COLO829 (cell line): Measurements from ENCODE around the gene CFD.
"Not testable (repeated sequence)": the region's sequence is repeated elsewhere in the genome, so short reads cannot be mapped to it uniquely, and the experiment has no call there.

ENCODE experiments used
- DNase-seq: peaks from one replicate; pipeline ENCODE4 v3.0.0; 2012; ENCODE audit warnings: low spot score

The CFD gene

GRCh38 chr19:888581-889385, 29.3 kb downstream of the CFD start:
- DNase-seq, result no peak

DNA sequence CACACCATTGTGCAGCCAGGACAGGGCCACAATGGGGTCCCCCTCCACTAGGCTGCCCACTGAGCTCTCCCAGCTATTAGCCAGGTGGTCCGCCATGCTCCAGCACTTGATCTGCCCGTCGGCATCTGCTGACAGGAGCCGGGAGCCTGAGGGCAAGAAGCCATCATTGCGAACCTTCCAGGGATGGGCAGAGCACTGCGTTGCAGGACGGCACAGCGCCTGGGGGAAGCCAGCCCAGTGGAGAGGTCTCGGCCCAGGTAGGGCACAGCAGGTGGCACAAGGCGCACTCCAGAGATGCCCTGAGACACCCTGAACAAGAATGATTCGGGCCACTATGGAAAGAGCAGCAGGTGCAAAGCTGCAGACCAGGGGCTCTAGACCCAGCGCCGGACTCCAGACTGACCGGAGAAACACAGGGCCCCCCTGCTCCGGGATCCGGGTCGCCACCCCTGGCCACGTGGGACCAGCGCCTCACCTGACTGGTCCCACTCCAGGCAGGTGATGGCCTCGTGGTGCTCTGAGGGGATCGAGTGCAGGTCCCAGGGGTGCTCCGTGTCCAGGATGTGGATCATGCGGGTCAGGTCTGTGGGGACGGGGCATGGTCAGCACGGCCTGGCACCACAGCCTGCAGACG, 30.3 kb downstream of the CFD start:
- no peak for DNase-seq

DNA sequence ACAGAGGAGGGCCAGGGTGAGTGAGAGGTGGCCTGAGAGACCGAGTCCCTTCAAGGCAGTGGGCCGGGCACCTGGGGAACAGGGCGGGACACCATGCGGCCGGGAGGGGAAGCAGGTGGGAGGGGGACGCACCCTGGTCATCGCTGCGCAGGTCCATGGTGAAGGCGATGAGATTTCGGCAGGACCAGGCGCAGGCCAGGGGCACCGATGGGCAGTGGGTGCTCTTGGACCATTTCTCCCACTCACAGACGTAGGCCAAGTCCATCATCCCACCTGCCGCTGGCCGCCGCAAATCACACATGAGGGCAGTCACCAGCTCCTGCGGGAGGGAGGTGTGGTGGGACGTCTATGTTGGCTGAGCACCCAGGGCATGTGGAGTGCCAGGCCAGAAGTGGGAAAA, 31.4 kb downstream of the CFD start:
- DNase-seq, result no peak

DNA sequence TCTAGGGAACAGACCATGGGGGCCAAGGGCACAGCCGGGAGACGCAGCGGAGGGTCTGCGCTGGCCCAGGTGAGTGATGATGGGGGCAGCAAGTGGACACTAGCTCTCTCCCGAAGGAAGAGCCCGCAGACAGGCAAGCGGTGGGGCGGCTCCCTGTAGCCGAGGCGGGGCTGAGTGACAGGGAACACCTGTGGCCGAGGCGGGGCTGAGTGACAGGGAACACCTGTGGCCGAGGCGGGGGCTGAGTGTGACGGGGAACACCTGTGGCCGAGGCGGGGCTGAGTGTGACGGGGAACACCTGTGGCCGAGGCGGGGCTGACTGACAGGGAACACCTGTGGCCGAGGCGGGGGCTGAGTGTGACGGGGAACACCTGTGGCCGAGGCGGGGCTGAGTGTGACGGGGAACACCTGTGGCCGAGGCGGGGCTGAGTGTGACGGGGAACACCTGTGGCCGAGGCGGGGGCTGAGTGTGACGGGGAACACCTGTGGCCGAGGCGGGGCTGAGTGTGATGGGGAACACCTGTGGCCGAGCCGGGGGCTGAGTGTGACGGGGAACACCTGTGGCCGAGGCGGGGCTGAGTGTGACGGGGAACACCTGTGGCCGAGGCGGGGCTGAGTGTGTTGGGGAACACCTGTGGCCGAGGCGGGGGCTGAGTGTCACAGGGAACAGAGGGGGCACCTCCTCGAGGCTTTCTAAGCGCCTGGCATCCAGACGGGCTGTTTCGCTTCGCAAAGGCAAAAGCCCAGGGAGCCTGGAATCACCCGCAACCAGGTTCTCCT, 32.1 kb downstream of the CFD start:
- not testable (repeated sequence) for DNase-seq

GRCh38 chr19:892243-892893, 32.9 kb downstream of the CFD start:
- DNase-seq, result no peak

DNA sequence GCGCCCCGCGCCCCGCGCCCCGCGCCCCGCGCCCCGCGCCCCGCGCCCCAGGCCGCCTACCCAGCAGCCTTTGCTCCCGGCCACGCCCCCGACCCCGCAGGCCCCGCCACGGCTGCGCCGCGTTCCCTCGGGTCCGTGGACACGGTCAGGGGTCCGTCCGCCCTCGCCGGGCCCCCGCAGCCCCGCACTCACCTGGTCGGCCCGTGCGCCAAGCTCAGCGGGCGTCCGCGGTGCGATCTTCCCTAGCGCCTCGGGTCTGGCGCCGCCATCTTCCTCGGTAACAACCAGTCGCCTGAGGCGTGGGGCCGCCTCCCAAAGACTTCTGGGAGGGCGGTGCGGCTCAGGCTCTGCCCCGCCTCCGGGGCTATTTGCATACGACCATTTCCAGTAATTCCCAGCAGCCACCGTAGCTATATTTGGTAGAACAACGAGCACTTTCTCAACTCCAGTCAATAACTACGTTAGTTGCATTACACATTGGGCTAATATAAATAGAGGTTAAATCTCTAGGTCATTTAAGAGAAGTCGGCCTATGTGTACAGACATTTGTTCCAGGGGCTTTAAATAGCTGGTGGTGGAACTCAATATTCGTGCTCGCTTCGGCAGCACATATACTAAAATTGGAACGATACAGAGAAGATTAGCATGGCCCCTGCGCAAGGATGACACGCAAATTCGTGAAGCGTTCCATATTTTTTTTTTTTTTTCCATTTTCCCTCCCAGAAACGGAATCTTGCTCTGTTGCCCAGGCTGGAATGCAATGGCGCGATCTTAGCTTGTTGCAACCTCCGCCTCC, 33.6 kb downstream of the CFD start, which contains the start of the genes MED16 and RNU6-9:
Gene MED16 (minus strand): TSS at position 294 of the 796 bp plus-strand sequence. CDS start 2,056 bp downstream, outside the sequence.
Gene RNU6-9 (plus strand): TSS at position 591 of the 796 bp plus-strand sequence.
- DNase-seq, result peak; percentile 99

DNA sequence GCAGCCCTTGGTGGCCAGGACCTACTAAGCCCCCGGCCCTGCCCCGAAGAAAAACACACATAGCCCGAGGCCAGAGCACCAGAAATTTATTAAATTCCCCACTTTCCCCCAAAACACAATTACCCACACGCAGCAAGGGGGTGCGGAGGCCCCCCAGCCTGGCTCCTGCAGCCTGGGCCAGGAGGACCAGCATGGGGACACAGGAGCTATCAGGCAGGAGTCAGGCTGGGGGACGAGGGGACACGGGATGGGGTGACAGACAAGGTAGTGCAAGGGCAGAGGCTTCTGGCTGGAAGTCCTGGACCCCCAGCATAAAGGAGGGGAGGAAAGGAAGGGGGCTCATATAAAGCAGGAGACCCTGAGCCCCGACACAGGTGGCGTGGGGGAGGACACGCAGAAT, 37.0 kb downstream of the CFD start:
- DNase-seq, result no peak

GRCh38 chr19:896999-897398, 37.5 kb downstream of the CFD start:
- DNase-seq, result no peak

- no peak for DNase-seq
Measured at GRCh38 chr19:897442-898039, 38.1 kb downstream of the CFD start.

DNA sequence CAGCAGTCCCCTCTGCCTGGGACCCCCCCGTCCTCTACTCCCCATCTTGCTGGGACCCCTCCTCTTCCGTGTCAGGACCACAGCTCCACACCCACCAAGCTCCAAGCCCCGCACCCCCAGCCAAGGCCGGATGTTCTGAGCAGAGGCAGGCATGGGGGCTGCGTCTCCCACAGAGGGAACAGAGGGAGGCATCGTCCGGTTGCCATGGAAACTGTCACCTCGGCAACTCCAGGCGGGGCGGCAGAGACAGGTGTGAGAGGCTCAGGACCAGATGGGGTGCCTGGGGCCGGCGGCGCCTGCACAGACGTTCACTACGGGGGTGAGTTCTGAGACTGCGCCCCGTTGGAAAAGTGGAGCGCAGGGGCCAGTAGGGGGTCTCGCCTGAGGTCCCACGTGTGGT, 39.2 kb downstream of the CFD start:
- DNase-seq, result no peak

DNA sequence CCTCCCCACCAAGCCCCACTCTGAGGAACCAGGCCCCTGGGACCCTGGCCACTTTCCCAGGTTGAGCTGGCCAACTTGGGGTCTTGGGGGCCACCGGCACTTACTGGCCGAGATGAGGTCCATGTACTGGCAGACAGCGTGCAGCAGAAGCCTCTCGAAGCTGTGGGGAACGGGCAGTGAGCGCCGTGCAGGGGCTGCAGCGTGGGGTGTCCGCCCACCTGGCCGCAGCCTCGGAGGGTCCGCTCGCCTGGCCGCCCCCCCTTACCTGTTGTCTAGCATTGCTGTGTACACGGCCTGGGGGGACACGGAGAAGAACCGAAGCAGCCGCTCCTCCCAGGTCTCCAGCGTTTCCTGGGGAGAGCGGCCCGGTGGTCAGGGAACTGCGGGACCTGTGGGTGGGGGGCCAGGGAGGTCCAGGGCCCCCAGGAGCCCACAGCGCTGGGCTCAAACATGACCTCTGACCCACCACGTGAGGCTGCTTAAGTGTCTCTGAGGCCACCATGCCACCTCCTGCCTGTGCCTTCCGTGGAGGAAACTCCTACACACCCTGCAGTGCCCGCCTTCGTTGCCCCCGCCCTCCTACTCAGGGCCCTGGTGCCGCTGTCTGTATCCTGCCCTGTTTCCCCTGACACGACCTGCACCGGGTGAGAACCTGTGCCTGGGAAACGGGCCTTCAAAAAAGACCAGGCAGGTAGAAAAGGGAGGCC, 40.0 kb downstream of the CFD start:
- no peak for DNase-seq

- DNase-seq, result no peak
Measured at GRCh38 chr19:900043-900301, 40.5 kb downstream of the CFD start.

- DNase-seq, result peak; percentile 65
Measured at GRCh38 chr19:900302-901111, 41.0 kb downstream of the CFD start.

DNA sequence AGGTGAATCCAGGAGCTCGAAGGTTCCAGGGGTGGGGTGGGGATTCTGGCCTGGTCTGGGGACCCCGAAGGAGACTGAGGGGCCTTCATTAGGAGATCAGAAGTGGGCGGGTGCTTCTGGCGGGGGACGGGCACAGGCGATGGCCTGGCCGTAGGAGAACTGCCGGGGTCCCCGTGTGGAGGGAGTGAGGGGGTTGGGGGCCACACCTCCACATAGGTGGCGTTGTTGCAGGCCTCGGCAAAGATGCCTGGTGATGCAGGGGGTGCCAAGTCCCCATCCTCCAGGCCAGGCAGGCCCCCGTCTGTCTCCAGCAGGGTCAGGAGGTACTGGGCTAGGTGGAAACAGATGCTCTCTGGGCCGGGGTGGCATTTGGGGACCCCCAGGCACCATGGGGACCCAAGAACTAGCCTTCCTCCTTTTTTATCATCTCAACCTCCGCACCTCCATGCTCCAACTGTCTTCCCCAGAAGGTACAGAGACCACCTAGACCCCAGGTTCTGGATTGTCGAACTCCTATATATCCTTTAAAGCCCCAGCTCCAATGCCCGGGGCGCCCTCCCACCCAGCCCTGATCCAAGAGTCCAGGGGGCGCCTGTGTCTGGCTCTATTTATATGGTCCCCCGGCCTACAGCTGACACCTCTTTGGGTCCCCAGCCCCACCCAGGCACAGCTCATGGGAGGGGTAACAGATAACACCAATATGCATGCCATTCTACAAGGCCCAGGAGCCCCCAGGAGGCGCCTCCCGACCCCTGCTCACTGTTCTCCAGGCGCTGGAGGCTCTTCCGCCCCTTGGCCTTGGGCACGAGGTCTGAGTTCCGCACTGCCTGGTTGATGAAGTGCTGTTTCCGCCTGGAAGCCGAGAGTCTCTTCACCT, 42.0 kb downstream of the CFD start:
- no peak for DNase-seq

DNA sequence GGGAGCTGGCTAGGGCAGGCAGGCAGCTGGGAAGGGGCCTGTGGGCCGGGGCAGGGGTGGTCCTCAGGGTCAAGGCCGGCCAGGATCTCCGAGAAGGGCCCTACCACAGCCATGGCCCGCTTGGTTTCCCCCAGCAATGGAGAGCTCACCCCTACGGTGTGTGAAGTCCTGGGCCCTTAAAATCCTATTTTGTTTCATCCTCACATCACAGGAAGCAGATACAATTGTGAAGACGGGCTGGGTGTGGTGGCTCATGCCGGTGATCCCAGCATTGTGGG, 42.6 kb downstream of the CFD start:
- DNase-seq, result no peak

GRCh38 chr19:902446-903226, 43.2 kb downstream of the CFD start:
- no peak for DNase-seq

GRCh38 chr19:903266-903797, 43.9 kb downstream of the CFD start:
- no peak for DNase-seq

DNA sequence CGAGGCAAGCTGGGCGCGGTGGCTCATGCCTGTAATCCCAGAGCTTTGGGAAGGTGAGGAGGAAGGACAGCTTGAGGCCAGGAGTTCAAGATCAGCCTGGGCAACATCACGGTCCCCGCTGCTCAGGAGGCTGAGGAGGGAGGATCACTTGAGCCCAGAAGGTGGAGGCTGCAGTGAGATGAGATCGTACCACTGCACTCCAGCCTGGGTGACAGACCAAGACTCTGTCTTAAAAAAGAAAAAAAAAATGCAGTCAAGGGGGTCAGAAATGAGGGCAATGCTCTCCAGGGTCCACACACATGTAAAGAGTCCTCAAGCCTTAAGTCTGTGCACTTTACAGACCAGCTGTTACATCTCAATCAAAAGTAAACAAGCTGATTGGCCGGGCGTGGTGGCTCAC, 45.1 kb downstream of the CFD start:
- DNase-seq, result no peak
